HG03442 (cell line): ENCODE data around the gene RMND5A.
"Not testable (repeated sequence)": the region's sequence is repeated elsewhere in the genome, so short reads cannot be mapped to it uniquely, and the experiment has no call there.

Experiments
- ATAC-seq: cut with Tn5 transposase; IDR thresholded peaks from one replicate; pipeline ENCODE4 v1.9.1; 2021; ENCODE audit warnings: mild to moderate bottlenecking, moderate library complexity; ENCODE audit not compliant: unreplicated experiment

The RMND5A gene

DNA sequence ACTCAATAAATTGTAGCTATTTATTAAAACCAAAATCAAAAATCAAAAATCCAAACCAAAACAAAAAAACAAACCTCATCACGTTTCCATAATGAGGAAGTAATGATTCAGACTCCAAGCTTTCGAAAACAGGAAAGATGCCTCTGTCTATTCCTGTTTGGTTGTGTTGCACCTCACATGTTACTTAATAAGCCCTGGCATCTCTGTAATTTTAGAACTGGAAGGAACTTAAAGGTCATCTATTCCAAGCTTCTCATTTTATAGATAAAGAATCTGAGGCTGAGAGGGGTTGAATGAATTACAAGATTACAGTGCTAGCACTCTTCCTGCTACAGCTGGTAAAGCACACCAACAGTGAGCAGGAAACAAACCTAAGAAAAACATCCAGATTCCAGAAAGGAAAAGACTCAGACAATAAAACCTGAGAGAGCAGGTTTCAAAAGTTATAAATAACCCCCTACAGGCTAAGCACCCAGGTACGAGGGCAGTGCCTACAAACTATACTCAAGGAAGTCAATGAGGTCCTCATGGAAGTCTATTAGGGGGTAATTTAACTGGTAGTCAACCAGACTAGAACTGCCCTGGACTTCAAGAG lies 5.4 kb upstream of the RMND5A start:
- ATAC-seq: not testable (repeated sequence)

DNA sequence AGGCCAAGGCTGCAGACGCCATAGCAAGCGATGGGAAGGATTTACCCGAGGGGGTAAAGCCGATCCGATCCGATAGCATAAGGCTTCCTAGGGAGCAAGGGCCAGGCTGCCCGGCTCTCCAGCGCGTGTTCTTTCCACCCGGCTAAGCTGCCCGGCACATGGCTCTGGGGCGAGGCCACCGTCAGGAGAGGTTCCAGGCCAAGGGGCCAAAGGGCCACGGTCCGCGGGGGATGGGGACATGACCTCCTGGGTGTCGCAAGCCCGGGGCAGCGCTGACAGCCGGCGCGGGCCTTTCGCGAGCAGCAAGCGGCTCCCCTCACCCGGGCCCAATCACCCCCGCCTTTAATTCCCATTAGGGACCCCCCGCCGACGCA lies 841 bp upstream of the RMND5A start:
- ATAC-seq: not testable (repeated sequence)

DNA sequence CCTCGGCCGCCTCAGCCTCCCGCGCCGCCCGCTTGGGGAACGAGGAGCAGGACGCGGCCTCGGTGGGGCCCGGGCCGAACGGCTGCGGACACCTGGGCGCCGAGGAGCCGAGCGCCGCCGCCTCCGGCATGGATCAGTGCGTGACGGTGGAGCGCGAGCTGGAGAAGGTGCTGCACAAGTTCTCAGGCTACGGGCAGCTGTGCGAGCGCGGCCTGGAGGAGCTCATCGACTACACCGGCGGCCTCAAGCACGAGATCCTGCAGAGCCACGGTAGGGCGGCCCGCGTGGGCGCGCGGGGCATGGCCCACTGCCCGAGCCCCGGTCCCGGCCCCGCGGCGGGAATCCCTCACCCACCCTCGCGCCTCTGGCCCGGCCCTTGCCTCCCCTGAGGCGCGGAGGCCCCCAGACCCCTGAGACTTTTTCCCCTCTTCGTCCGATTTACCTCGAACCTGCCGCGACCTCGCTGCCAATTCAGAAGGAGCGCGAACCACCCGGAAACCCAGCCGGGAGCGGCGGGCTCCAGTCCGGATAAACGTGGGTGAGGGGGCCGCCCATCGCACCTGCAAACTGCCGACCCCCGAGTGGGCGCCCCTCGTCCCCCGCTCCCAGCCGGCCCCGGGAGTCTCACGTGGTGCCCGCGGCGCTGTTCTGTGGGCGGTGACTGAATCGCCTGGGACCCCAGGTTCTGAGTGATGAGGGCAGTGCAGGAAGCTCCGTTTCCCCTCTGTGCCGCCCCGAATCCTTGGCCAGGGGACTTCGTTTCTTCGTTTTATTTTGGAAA lies 639 bp downstream of the RMND5A start:
- ATAC-seq: peak; percentile 22

DNA sequence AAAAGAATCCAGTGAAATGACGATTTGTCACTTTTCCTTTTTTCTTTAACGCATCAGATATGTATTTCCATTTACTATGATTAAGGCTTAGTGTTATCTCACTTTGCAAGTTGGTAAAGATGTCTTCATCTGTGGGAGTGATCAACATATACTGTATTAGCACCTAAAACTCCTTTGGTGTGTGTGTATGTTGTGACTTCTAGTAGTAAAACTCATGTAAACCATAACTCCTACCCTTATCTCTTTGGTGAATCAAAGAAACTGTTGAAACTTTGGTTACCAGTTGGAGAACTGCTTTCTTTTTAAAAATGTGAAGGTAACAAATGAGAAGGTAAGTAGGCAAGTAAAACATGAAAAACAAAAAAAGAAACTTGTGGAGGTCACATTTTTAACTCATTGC lies 5.6 kb downstream of the RMND5A start:
- not testable (repeated sequence) for ATAC-seq

DNA sequence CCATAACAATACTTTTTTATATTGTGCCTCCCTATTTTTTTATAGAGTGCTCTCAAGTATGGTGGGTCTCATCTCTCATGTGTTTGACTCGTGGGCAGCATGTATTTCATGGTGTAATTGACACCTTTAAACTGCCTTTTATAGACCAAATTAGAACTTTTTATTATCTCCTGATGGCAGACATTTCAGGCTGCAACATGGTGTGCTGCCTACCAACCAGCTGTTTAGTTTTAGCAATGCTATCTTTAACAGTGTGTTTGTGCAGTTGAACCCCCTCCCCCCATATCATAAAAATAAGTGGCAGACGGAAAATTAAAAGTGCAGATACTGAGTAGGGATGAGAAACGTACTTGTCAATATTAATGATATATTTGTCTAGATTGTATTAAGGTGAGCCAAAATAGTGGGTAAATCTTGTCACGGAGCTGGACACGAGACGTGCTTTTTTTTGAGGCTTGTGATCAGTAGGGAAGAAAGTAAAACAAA lies 12.0 kb downstream of the RMND5A start:
- not testable (repeated sequence) for ATAC-seq

DNA sequence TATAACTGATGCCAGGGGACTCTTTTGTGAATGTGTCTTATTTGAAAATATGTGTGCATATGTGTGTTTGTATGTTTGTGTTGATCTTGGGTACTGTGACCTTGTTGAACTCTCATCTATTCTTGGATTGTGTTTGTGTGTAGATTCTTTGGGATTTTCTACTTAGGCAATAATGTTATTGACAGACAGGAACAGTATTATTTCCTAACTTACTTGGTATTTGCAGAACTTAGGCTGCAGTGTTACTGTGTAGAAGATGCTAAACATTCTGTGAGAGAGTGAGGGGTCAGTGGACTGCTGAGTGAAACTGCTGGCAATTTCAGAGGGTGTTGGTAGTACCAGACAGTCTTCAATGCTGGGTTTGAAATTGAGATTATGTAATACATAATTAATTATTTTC lies 12.7 kb downstream of the RMND5A start:
- not testable (repeated sequence) for ATAC-seq

DNA sequence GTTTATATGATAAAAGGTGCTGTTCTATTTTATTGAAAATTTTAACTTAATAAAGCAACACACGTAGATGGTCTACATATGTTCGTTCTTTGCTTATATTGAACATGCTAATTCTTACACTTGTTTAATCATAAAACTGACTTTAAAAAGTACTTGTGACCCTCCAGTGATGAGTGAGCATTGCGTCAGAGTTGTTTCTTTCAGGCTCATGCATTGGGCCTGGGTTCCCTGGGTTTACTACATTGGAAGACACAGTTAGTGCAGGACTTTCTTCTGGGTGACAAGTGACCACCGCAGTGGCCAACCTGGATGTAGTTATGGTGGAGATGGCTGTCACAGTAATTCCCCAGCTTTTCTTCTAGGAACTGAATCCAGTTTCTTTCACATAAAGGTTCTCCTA lies 13.4 kb downstream of the RMND5A start:
- not testable (repeated sequence) for ATAC-seq

DNA sequence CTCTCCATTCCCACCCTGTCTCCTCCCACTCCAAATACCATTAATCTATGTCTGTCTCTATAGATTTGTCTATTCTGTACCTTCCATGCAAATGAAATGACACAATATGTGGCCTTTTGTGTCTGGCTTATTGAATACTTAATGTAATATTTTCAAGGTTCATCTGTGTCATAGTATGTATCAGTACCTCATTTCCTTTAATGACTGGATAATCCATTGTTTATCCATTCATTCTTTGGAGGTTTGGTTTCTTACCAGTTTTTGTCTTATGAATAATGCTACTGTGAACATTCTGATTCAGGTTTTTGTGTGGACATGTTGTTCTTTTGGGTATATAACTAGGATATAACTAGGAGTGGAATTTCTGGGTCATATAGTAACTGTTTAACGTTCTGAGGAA lies 14.8 kb downstream of the RMND5A start:
- not testable (repeated sequence) for ATAC-seq

DNA sequence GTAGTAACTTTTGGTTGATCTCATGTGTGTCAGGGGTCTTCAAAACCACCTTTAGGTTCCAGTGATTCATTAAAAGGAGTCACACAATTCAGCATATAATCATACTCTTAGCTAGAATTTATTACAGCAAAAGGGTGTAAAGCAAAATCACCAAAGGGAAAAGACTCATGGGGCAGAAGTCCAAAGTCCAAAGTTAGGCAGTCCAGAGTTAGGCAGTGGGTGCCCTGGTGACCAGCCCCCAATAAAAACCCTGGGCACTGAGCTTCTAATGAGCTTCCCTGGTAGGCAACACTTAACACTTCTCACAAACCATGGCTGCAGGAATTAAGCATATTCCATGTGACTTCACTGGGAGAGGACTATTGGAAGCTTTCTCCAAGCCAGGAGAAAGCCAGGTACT lies 19.4 kb downstream of the RMND5A start:
- ATAC-seq: not testable (repeated sequence)

DNA sequence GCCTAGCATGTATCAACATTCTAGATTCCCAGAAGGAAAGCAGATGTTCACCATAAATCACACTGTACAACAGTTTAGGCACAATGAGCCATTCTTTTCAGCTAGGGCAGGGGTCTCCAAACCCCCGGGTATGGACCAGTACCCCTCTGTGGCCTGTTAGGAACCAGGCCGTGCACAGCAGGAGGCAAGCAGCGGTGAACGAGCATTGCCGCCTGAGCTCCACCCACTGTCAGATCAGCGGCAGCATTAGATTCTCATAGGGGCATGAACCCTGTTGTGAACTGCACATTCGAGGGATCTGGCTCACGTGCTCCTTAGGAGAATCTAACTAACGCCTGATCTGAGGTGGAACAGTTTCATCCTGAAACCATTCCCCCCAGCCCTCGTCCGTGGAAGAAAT lies 19.8 kb downstream of the RMND5A start:
- not testable (repeated sequence) for ATAC-seq

DNA sequence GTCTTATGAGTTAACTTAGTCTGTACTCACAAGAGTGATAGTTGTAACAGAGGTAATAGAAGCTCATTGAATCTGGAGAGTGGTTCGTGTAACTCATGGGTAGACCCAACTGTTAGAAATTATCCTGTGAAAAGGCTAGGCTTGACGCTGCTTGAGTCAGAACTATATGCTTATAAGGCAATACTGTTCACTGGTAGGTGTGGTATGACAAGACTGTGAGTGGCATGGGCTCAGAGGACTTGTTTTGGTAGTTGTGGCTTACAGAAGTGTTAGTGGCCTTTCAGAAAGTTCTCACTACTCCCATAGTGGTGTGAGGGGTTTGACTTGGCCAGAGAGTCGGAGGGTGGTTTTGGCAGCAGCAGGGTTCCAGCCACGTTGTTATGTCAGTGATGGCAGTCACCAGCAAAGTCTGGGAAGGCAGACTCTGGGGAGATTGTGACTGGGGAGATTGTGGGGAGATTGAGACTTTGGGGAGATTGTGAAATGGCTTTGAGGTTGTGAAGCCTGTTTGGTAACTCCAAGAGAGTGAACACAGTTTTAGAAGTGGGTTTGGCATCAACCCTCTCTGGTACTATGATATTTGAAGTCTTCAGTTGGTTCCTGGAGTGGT lies 21.9 kb downstream of the RMND5A start:
- ATAC-seq: not testable (repeated sequence)

DNA sequence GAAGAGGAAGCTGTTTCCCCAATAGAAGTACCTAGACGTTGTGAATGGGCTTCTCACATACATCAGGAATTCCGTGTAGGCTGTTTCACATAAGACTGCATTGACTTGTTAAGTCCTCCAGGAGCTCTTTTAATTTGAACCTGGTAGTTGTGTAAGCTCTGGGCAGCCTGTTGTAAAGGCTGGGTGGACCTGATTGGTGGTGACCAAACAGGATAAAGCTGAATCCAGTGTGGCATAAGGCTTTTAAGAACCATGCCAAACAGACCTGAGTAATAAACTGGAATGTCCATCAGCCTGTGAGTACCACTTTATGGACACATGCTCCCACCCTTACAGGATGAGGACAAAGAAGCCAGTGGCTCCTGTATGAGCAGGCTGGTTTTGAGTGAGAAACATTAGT lies 24.1 kb downstream of the RMND5A start:
- no peak for ATAC-seq

DNA sequence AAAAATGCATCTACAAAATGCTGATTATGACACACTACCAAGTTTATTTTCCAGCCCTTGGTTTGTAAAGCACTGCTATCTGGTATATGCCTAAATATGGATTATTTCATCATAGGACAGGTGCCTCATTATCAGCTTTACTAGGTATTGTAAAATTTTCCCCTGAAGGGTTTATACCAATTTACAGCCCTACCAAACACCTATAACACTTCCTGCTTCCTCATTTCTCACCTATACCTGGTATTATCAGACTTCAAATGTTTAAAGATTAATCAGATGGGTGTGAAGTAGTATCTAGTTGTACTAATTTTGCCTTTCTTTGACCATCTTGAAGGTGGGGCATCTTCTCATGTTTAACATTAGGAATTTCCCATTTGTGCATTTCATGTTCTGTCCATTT lies 26.8 kb downstream of the RMND5A start:
- ATAC-seq: no peak

DNA sequence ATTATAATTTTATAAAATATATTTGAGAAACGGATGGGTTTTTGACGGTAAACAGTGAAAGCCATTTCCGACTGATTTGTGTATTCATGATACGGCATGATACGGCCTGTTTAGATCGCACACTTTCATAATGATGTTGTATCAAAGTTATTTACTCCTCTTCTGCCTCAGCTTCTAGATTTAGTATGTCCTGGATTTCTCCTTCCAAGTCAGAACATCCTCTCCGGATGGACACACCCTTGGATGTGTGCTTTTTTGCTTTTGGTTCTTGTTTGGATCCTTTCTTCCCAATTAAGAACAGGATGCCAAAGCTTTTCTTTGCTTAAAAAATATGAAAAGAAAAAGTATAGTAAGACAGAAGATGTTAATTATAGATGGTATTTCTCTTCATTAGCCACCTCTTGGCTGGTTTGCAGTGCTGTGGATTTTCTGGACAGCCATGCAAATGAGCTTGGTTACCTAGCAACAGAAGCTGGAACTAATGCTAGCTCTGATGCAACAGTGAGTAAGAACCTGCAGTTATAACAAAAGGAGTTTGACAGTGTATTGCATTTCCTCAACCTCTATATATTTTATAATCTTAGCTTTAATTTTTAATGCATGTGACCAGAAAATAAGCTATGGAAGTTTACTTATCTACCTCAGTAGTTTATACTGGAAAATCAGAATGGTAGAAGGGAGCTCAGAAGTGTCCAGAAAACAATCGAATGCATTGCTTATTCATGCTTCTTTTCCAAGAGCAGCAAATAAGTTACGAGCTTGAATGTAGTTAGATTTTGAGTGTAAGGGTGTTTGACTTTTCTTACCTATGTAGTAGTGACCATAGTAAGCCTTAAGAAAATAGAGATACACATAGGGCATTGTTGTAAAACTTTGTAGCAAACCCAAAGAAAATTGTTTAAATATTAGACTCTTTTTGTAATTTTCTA lies 27.9 kb downstream of the RMND5A start:
- ATAC-seq: peak; percentile 47

DNA sequence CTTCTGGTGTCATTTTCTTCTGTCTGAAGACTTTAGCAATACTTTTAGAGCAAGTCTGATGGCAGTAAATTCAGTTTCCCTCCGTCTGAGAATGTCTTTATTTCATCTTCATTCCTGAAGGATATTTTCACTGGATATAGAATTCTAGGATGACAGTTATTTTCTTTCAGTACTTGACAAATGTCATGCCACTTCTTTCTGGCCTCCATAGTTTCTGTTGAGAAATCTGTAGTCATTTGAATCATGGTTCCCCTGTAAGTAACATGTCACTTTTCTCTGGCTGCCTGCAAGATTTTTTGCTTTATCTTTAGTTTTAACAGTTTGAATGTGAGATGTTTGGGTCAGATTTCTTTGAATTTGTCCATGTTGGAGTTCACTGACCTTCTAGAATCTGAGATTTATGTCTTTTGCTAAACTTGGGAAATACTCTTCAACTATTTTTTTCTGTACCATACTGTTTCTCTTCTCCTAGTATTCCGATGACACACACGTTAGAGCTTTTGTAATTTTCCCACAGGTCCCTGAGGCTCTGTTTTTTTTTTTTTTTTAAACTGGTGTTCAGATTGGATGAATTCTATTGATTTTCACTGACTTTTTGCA lies 30.2 kb downstream of the RMND5A start:
- no peak for ATAC-seq

DNA sequence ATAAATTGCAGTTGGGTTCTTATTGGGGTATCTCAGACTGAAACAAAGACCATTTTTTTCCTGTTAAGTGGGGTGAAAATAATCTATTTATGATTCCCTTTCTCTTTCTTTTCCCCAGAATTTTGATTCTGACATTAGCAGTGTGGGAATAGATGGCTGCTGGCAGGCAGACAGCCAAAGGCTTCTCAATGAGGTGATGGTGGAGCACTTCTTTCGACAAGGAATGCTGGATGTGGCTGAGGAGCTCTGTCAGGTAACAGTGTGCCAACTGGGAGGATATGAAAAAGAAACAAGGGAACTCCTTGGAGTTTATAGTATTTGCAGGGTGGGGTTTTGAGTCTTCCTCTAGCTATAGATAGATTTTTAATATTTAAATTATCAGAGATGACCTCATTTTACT lies 31.7 kb downstream of the RMND5A start:
- ATAC-seq: no peak

DNA sequence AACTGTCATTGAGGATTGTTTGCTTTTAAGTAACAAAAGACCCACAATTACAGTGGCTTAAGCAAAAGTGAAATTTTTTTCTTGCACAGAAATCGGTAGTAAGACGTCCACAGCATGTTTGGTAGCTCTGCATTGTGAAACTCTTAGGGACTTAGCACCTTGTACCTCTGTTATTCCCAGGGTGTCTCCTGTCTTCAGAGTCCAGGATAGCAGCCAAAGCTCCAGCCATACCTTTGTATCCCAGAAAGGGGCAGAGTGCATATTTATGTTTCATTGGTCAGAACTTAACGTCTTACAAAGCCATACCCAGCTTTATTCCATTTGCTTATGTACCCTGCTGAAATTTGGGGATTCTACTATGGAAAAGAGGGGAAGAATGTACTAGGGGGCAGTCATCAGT lies 32.8 kb downstream of the RMND5A start:
- no peak for ATAC-seq

DNA sequence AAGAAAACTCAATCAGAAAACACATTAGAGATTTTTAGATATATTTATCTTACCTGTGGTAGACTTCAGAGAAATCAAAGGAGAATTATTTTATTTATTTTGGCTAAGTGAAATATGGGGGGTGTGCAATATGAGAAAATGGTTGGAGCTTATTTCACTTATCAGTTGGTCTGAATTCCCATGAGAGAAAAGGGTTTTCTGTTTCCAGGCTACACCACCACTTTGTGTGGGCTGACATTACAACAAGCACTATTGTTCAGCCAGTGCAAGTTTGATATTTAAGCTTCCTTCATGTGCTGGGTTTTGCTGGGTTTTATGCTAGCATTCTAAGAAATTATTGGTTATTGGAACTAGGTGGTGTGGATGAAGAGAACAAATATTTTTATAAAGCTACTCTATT lies 33.5 kb downstream of the RMND5A start:
- no peak for ATAC-seq

DNA sequence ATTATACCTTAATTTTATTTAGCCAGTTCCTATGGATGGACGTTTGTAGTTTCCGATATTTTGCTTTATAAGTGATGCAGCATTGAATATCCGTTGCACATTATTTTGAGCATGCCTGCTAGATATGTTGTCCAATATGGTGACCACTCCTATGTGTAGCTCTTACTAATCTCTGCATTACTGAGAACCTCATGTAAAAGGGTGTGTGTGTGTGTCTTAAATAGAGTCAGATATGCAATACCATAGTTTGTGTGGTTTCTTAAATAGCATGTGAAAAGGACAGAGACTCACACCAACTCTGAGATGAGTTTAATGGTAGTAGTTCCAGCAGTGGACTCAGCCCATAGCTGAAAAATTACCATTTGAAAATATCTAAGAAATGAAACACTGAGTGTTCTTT lies 38.3 kb downstream of the RMND5A start:
- no peak for ATAC-seq

DNA sequence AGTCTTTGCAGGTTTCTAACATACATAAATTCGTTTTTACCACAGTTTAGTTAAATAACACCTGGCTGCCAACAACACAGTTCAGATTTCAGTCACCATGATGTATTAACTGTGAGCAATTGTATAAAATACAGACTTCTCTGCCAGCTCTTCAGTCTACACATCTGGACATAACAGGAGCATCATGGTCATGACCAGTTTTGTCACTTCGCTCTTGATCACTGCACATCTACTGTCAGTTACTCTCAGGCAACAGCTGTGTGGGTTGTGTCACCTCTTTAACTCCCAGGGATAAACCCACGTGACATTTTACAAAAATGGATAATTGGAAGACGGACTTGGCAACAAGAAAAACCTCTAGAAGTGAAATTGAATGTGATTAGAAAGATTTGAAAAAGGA lies 40.3 kb downstream of the RMND5A start:
- ATAC-seq: no peak
